Measurements from ENCODE around the gene TP53TG3. TPM values are rescaled to one million over a fixed set of nuclear protein-coding genes. Genes with fewer than 3 reads are reported as not detected.
"Not testable (repeated sequence)": the region's sequence is repeated elsewhere in the genome, so short reads cannot be mapped to it uniquely, and the experiment has no call there.

Gene TP53TG3
- total RNA-seq, 1 experiment from 2014 or later: not detected

DNA sequence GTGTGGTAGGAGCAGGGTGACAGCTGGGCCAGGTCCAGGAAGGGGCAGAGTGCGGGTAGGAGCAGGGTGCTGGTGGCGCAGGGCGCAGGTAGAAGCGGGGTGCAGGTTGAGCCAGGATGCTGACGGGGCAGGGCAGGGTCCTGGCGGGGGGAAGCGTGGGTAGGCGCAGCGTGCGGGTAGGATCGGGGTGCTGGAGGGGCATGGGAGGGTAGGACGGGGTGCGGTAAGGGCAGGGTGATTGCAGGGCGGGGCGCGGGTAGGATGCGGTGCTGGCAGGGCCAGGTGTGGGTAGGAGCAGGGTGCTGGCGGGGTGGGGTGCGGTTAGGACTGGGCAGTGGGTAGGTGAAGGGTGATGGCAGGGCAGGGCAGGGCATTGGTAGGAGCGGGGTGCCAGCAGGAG is 38.4 kb downstream of the TP53TG3 start:
- H3K79me2 ChIP-seq (ENCODE audit: low read length): not testable (repeated sequence)

DNA sequence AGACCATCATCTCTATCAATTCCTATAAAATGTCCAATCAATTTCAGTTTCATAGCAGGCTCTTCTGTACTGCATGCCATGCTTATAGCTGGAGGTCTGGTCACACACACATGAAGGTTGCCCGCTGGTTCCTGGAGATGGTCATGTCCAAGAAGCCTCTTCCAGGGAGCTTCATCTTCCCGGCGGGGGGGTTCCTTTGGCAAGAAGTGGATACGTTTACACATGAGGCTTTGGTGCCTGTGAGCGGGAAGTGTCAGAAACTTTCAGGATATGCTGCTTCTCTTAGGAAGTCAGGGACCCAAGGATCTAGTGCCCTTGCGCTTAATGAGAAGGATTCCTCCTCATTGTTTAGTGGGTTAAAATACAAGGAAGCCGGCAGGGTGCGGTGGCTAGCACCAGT is 43.9 kb downstream of the TP53TG3 start:
- H3K4me2 ChIP-seq (ENCODE audit: low read length); H3K27ac ChIP-seq (ENCODE audit: low read length); H4K20me1 ChIP-seq (ENCODE audit: low read length); H3K9me3 ChIP-seq (ENCODE audit: low read length); intact Hi-C loops (cut with micrococcal nuclease); H2AFZ ChIP-seq (ENCODE audit: low read length); H3K4me1 ChIP-seq (ENCODE audit: insufficient read depth, low read length); H3K27me3 ChIP-seq (ENCODE audit: low read length); CTCF ChIA-PET; H3F3A ChIP-seq (ENCODE audit: low read length, unreplicated experiment); H3K9ac ChIP-seq (ENCODE audit: low read length); BruUV-seq (replicated peaks); H3K79me2 ChIP-seq (ENCODE audit: low read length); ATAC-seq; POLR2A ChIA-PET (ENCODE audit: unreplicated experiment); H3K36me3 ChIP-seq (ENCODE audit: low read depth, low read length); DNase-seq; H3K9me2 ChIP-seq (replicated peaks; ENCODE audit: low read length); H3K4me3 ChIP-seq (ENCODE audit: low read length): not testable (repeated sequence)

More for the DNA sequence above, 38.4 kb downstream of the TP53TG3 start:
- H3K27ac ChIP-seq (ENCODE audit: low read length); H4K20me1 ChIP-seq (ENCODE audit: low read length); H3F3A ChIP-seq (ENCODE audit: low read length, unreplicated experiment); H3K4me2 ChIP-seq (ENCODE audit: low read length); H3K27me3 ChIP-seq (ENCODE audit: low read length); H3K36me3 ChIP-seq (ENCODE audit: low read depth, low read length); BruUV-seq (replicated peaks); H2AFZ ChIP-seq (ENCODE audit: low read length); DNase-seq; H3K4me3 ChIP-seq (ENCODE audit: low read length); H3K9me3 ChIP-seq (ENCODE audit: low read length); POLR2A ChIA-PET (ENCODE audit: unreplicated experiment); H3K4me1 ChIP-seq (ENCODE audit: insufficient read depth, low read length); H3K9ac ChIP-seq (ENCODE audit: low read length); H3K9me2 ChIP-seq (replicated peaks; ENCODE audit: low read length); ATAC-seq; CTCF ChIA-PET; intact Hi-C loops (cut with micrococcal nuclease): not testable (repeated sequence)

Data from PC-3 (cell line).